Right ventricle myocardium superior (tissue), 1 donor: ENCODE data around the gene FZD4. TPM values are rescaled to one million over a fixed set of nuclear protein-coding genes. Genes with fewer than 3 reads are reported as not detected.
"Not testable (repeated sequence)": the region's sequence is repeated elsewhere in the genome, so short reads cannot be mapped to it uniquely, and the experiment has no call there.

Experiments used
- ATAC-seq: fragments of 200-7000 bp; cut with Tn5 transposase; one replicate; pipeline ENCODE4 v1.9.1; 2020; ENCODE audit warnings: mild to moderate bottlenecking; ENCODE audit not compliant: poor library complexity
- DNase-seq: peaks from one replicate; pipeline ENCODE4 v3.0.0-alpha.2; 2020
- intact Hi-C: fragments of 100-400 bp; cut with DNase I; formaldehyde crosslinking; loops from one replicate; pipeline ENCODE4 v1.11.2; 2022
- long read RNA-seq: library from polyadenylated mRNA; unstranded; transcript quantifications from one replicate; pipeline ENCODE4 v2.0.0, GENCODE V29; 2021
- total RNA-seq: library from RNA; stranded (reverse); fragmentation: NEBNext Ultra II Directional; extraction: Animal tissue kit (Norgen Biotek cat#: 25700); gene quantifications from one replicate; pipeline ENCODE4 v1.2.1, GENCODE V29; 2021
- donor health status: DM: no; HTN: yes; CAD: no; lungs with severe emphysema.

FZD4 gene
- 26.9 TPM for total RNA-seq
- long read RNA-seq, full-length matches to known transcripts, result 3 of 14 reads
- long read RNA-seq, partial matches to known transcripts, result 0 of 14 reads
- long read RNA-seq, other reads (novel, unspliced or antisense), result 11 of 14 reads

- DNase-seq (peak; percentile 95), ATAC-seq (peak; percentile 92)
- intact Hi-C loops, result loop anchor here (5.0 kb wide), 1 partner anchor 82 kb away; the partner anchor contains the start of gene TMEM135
Observed at GRCh38 chr11:86955361-86956120, at the start of gene FZD4. TSS of gene FZD4 (minus strand) at chr11:86955395. CDS start at chr11:86955085, 310 bp downstream.

GRCh38 chr11:87004281-87004680 is 49.1 kb upstream of the FZD4 start:
- intact Hi-C loops, ATAC-seq: not testable (repeated sequence)

GRCh38 chr11:87002918-87003317 is 47.7 kb upstream of the FZD4 start:
- intact Hi-C loops, result no loop called here
- DNase-seq, result no peak

More at GRCh38 chr11:87004281-87004680, 49.1 kb upstream of the FZD4 start:
- DNase-seq, result not testable (repeated sequence)

GRCh38 chr11:86999859-87000753 is 44.9 kb upstream of the FZD4 start:
- ATAC-seq (peak; percentile 82), DNase-seq (no peak)
- intact Hi-C loops, result no loop called here

More at GRCh38 chr11:87002918-87003317, 47.7 kb upstream of the FZD4 start:
- ATAC-seq, result no peak

- DNase-seq, result no peak
- intact Hi-C loops, result no loop called here
- no peak for ATAC-seq
Observed at GRCh38 chr11:86999388-86999787, 44.2 kb upstream of the FZD4 start.

GRCh38 chr11:86996953-86997570 is 41.9 kb upstream of the FZD4 start:
- intact Hi-C loops, result no loop called here
- no peak for ATAC-seq
- no peak for DNase-seq

GRCh38 chr11:86993031-86993430 is 37.8 kb upstream of the FZD4 start:
- DNase-seq, result no peak
- ATAC-seq, result no peak
- intact Hi-C loops, result no loop called here

- ATAC-seq, intact Hi-C loops, DNase-seq: not testable (repeated sequence)
Observed at GRCh38 chr11:86992340-86992739, 37.1 kb upstream of the FZD4 start.

- intact Hi-C loops, result no loop called here
- no peak for DNase-seq
- ATAC-seq, result no peak
Observed at GRCh38 chr11:86991341-86991740, 36.1 kb upstream of the FZD4 start.

GRCh38 chr11:86990515-86990914 is 35.3 kb upstream of the FZD4 start:
- no peak for DNase-seq
- intact Hi-C loops, result no loop called here
- ATAC-seq, result peak; percentile 12

- DNase-seq (no peak), ATAC-seq (peak; percentile 31)
- intact Hi-C loops, result no loop called here
Observed at GRCh38 chr11:86990031-86990430, 34.8 kb upstream of the FZD4 start.

- DNase-seq, result no peak
- ATAC-seq, result no peak
- intact Hi-C loops, result no loop called here
Observed at GRCh38 chr11:86988351-86988881, 33.2 kb upstream of the FZD4 start.

- DNase-seq, result no peak
- ATAC-seq, result no peak
- intact Hi-C loops, result no loop called here
Observed at GRCh38 chr11:86987679-86988078, 32.5 kb upstream of the FZD4 start.

GRCh38 chr11:86984701-86985100 is 29.5 kb upstream of the FZD4 start:
- intact Hi-C loops, result no loop called here
- DNase-seq (no peak), ATAC-seq (peak; percentile 72)

GRCh38 chr11:86983021-86983488 is 27.9 kb upstream of the FZD4 start:
- ATAC-seq, result peak; percentile 14
- DNase-seq, result no peak
- intact Hi-C loops, result no loop called here

- DNase-seq (no peak), ATAC-seq (no peak)
- intact Hi-C loops, result no loop called here
Observed at GRCh38 chr11:86981777-86982540, 26.8 kb upstream of the FZD4 start.

GRCh38 chr11:86980086-86980796 is 25.0 kb upstream of the FZD4 start:
- intact Hi-C loops, result no loop called here
- ATAC-seq, result no peak
- no peak for DNase-seq
